IMR-90 (cell line): Measurements from ENCODE around the gene ZDHHC11B. TPM values are rescaled to one million over a fixed set of nuclear protein-coding genes. Genes with fewer than 3 reads are reported as not detected.

Source experiments
- ATAC-seq: fragments of 200-7000 bp; cut with Tn5 transposase; 2 replicates; pipeline ENCODE4 v1.9.1; 2020; ENCODE audit warnings: low read depth, mild to moderate bottlenecking, moderate library complexity
- BruUV-seq: library from RNA; stranded (reverse); fragments of 400-500 nt; replicated peaks from 2 replicates; lab custom pipeline; 2021; lab: Mats Ljungman, UMichigan
- CTCF ChIA-PET: fragments of 300-600 bp; formaldehyde crosslinking; extraction: SDS; loops from one replicate; lab custom pipeline; 2021; ENCODE audit warnings: antibody characterized with exemption; lab: Yijun Ruan, JAX
- POLR2A ChIA-PET: fragments of 300-600 bp; sonication (Branson Sonifier 250); formaldehyde crosslinking; loops from one replicate; lab custom pipeline; 2022; ENCODE audit warnings: antibody characterized with exemption; ENCODE audit not compliant: unreplicated experiment; lab: Charles Lee
- DNase-seq: peaks from one replicate; pipeline ENCODE4 v3.0.0; 2013
- H2AFZ ChIP-seq: replicated peaks from 2 replicates; pipeline ENCODE3; 2013; ENCODE audit warnings: low read length, mild to moderate bottlenecking; ENCODE audit not compliant: poor library complexity
- H2AK5ac ChIP-seq: 2 replicates; pipeline ENCODE4 v1.6.1; 2013; ENCODE audit warnings: low read depth, low read length, inconsistent platforms
- H2AK9ac ChIP-seq: replicated peaks from 2 replicates; pipeline ENCODE3; 2013; ENCODE audit warnings: mild to moderate bottlenecking, low read depth, low read length, moderate library complexity; ENCODE audit not compliant: poor library complexity
- H2BK120ac ChIP-seq: 2 replicates; pipeline ENCODE4 v1.6.1; 2013; ENCODE audit warnings: low read depth, low read length, inconsistent platforms
- H2BK15ac ChIP-seq: 3 replicates; pipeline ENCODE4 v1.6.1; 2013; ENCODE audit warnings: low read depth, low read length, inconsistent platforms
- H2BK20ac ChIP-seq: 2 replicates; pipeline ENCODE4 v1.6.1; 2013; ENCODE audit warnings: low read depth, mild to moderate bottlenecking, inconsistent platforms, low read length, moderate library complexity
- H2BK5ac ChIP-seq: 2 replicates; pipeline ENCODE4 v1.6.1; 2013; ENCODE audit warnings: mild to moderate bottlenecking, low read depth, low read length, inconsistent platforms; ENCODE audit not compliant: poor library complexity, severe bottlenecking
- H3K14ac ChIP-seq: replicated peaks from 2 replicates; pipeline ENCODE4 v1.6.1; 2013; ENCODE audit warnings: low read depth, low read length, inconsistent platforms
- H3K18ac ChIP-seq: 2 replicates; pipeline ENCODE4 v1.6.1; 2013; ENCODE audit warnings: low read depth, low read length, control low read depth
- H3K23ac ChIP-seq: 2 replicates; pipeline ENCODE4 v1.6.1; 2013; ENCODE audit warnings: low read depth, low read length, inconsistent platforms
- H3K27ac ChIP-seq: 2 replicates; pipeline ENCODE4 v1.5.1; 2013; ENCODE audit warnings: mild to moderate bottlenecking, control low read depth, low read length; ENCODE audit not compliant: insufficient read depth
- H3K27me3 ChIP-seq: 2 replicates; pipeline ENCODE4 v1.6.1; 2013; ENCODE audit warnings: low read length; ENCODE audit not compliant: control insufficient read depth, insufficient read depth
- H3K36me3 ChIP-seq: 2 replicates; pipeline ENCODE4 v1.6.1; 2013; ENCODE audit warnings: low read length, mixed read lengths; ENCODE audit not compliant: control insufficient read depth, insufficient read depth
- H3K4ac ChIP-seq: 2 replicates; pipeline ENCODE4 v1.6.1; 2013; ENCODE audit warnings: low read depth, low read length, inconsistent platforms
- H3K4me1 ChIP-seq: 2 replicates; pipeline ENCODE4 v1.6.1; 2013; ENCODE audit warnings: low read length, mixed read lengths; ENCODE audit not compliant: control insufficient read depth, insufficient read depth
- H3K4me2 ChIP-seq: 2 replicates; pipeline ENCODE4 v1.6.1; 2013; ENCODE audit warnings: low read depth, mild to moderate bottlenecking, control low read depth, low read length, moderate library complexity
- H3K4me3 ChIP-seq: 2 replicates; pipeline ENCODE4 v1.5.1; 2013; ENCODE audit warnings: low read depth, mild to moderate bottlenecking, control low read depth, low read length, moderate library complexity; ENCODE audit not compliant: insufficient read depth
- H3K56ac ChIP-seq: 2 replicates; pipeline ENCODE4 v1.6.1; 2013; ENCODE audit warnings: low read length, inconsistent platforms; ENCODE audit not compliant: insufficient read depth; ENCODE audit errors: extremely low read depth
- H3K79me1 ChIP-seq, 2 experiments: 2 replicates each; pipeline ENCODE4 v1.6.1; 2013; ENCODE audit warnings: low read length in 2 of 2, inconsistent platforms in 1 of 2, low read depth in 1 of 2
- H3K9ac ChIP-seq: 2 replicates; pipeline ENCODE4 v1.6.1; 2013; ENCODE audit warnings: low read depth, low read length, control low read depth
- H3K9me1 ChIP-seq: 2 replicates; pipeline ENCODE4 v1.6.1; 2013; ENCODE audit warnings: low read length, inconsistent platforms; ENCODE audit not compliant: insufficient read depth
- H3K9me3 ChIP-seq: 2 replicates; pipeline ENCODE4 v1.6.1; 2013; ENCODE audit warnings: low read length; ENCODE audit not compliant: control insufficient read depth, insufficient read depth
- H4K20me1 ChIP-seq: 2 replicates; pipeline ENCODE4 v1.6.1; 2013; ENCODE audit warnings: low read length, inconsistent platforms; ENCODE audit not compliant: insufficient read depth
- H4K5ac ChIP-seq: 2 replicates; pipeline ENCODE4 v1.6.1; 2013; ENCODE audit warnings: mild to moderate bottlenecking, low read depth, low read length, control low read depth
- H4K8ac ChIP-seq, 2 experiments: 2 replicates each; pipeline ENCODE4 v1.6.1; 2013; ENCODE audit warnings: low read depth in 2 of 2, low read length in 2 of 2, control low read depth in 1 of 2, inconsistent platforms in 1 of 2
- H4K91ac ChIP-seq: 2 replicates; pipeline ENCODE4 v1.6.1; 2013; ENCODE audit warnings: low read depth, low read length, inconsistent platforms; ENCODE audit not compliant: insufficient read depth
- BHLHE40 ChIP-seq: fragments of 150-350 bp; IDR thresholded peaks from 2 replicates; pipeline ENCODE4 v1.6.1; 2016; ENCODE audit warnings: mild to moderate bottlenecking, low read depth, low read length
- CEBPB ChIP-seq: IDR thresholded peaks from 2 replicates; pipeline ENCODE4 v1.6.1; 2012; ENCODE audit warnings: low read depth, low read length, improper control_type of control experiment
- CHD1 ChIP-seq: IDR thresholded peaks from 2 replicates; pipeline ENCODE4 v1.6.1; 2012; ENCODE audit warnings: low read depth, low read length, improper control_type of control experiment
- FOS ChIP-seq: fragments of 150-350 bp; IDR thresholded peaks from 2 replicates; pipeline ENCODE4 v1.6.1; 2016; ENCODE audit warnings: low read depth, low read length
- MAFK ChIP-seq: IDR thresholded peaks from 2 replicates; pipeline ENCODE4 v1.6.1; 2012; ENCODE audit warnings: low read depth, low read length, improper control_type of control experiment
- MAZ ChIP-seq: IDR thresholded peaks from 2 replicates; pipeline ENCODE4 v1.6.1; 2012; ENCODE audit warnings: low read depth, mild to moderate bottlenecking, low read length, improper control_type of control experiment, moderate library complexity, borderline replicate concordance
- MXI1 ChIP-seq: IDR thresholded peaks from 2 replicates; pipeline ENCODE4 v1.6.1; 2012; ENCODE audit warnings: low read depth, mild to moderate bottlenecking, low read length, moderate library complexity, borderline replicate concordance
- NFE2L2 ChIP-seq: fragments of 150-350 bp; IDR thresholded peaks from 2 replicates; pipeline ENCODE4 v1.6.1; 2016; ENCODE audit warnings: low read depth, mild to moderate bottlenecking, low read length
- POLR2A ChIP-seq: IDR thresholded peaks from 2 replicates; pipeline ENCODE4 v1.6.1; 2012; ENCODE audit warnings: mild to moderate bottlenecking, low read depth, low read length
- RAD21 ChIP-seq: IDR thresholded peaks from 2 replicates; pipeline ENCODE4 v1.6.1; 2012; ENCODE audit warnings: low read length, improper control_type of control experiment
- RCOR1 ChIP-seq: IDR thresholded peaks from 2 replicates; pipeline ENCODE4 v1.6.1; 2012; ENCODE audit warnings: mild to moderate bottlenecking, low read length, improper control_type of control experiment; ENCODE audit not compliant: insufficient replicate concordance
- SMC3 ChIP-seq: fragments of 150-350 bp; IDR thresholded peaks from 2 replicates; pipeline ENCODE4 v1.6.1; 2016; ENCODE audit warnings: low read depth, mild to moderate bottlenecking, antibody characterized with exemption, low read length, moderate library complexity
- WGBS, 2 experiments: methylation state at CpG; one replicate each; pipeline versions ENCODE4 v1.1.5 to v1.1.7; 2013; ENCODE audit warnings: missing lambda C conversion rate in 2 of 2; ENCODE audit not compliant: insufficient read length in 1 of 2; ENCODE audit errors: extremely low coverage in 2 of 2; 5-methylcytosine and 5-hydroxymethylcytosine counted together
- dilution Hi-C: fragments of 300-500 bp; cut with HindIII; formaldehyde crosslinking; loops from one replicate; pipeline ENCODE4 v1.14.3; 2018; ENCODE audit warnings: low sequenced_read_pairs; ENCODE audit not compliant: unreplicated experiment
- in situ Hi-C: fragments of 300-500 bp; cut with MboI; formaldehyde crosslinking; loops from 3 replicates; pipeline ENCODE4 v1.14.3; 2019; ENCODE audit warnings: low sequenced_read_pairs, inconsistent platforms, mixed read lengths
- intact Hi-C: fragments of 100-400 bp; cut with micrococcal nuclease; formaldehyde crosslinking; loops from 2 replicates; pipeline ENCODE4 v1.10.0; 2022
- polyA plus RNA-seq, 3 experiments: library from polyadenylated mRNA; depleted of rRNA; stranded (reverse); fragments of >200 nt; gene quantifications; 2 replicates each; pipeline ENCODE4 v1.2.3, GENCODE V29; 2012; ENCODE audit warnings: low replicate concordance in 1 of 3
- total RNA-seq: library from RNA; depleted of rRNA; stranded (reverse); fragments of >200 nt; gene quantifications from 2 replicates; pipeline ENCODE4 v1.2.3, GENCODE V29; 2012
- TF ChIP-seq, protein P1 (sequence below): fragments of 150-350 bp; IDR thresholded peaks from 2 replicates; pipeline ENCODE4 v1.6.1; 2017; ENCODE audit warnings: mild to moderate bottlenecking, antibody characterized with exemption, low read length, low read depth
- TF ChIP-seq, protein P2 (sequence below): fragments of 150-350 bp; IDR thresholded peaks from 2 replicates; pipeline ENCODE4 v1.6.1; 2016; ENCODE audit warnings: low read depth, mild to moderate bottlenecking, low read length, moderate library complexity, borderline replicate concordance
- TF ChIP-seq, protein P3 (sequence below): conservative IDR thresholded peaks from 2 replicates; pipeline ENCODE4 v1.5.1; 2012; ENCODE audit warnings: mild to moderate bottlenecking, low read depth, low read length, improper control_type of control experiment

Gene ZDHHC11B
- total and polyA plus RNA-seq, 2 of the 4 experiments (the other 2 are of a cell fraction) = 0.12 TPM; not detected in 1

DNA sequence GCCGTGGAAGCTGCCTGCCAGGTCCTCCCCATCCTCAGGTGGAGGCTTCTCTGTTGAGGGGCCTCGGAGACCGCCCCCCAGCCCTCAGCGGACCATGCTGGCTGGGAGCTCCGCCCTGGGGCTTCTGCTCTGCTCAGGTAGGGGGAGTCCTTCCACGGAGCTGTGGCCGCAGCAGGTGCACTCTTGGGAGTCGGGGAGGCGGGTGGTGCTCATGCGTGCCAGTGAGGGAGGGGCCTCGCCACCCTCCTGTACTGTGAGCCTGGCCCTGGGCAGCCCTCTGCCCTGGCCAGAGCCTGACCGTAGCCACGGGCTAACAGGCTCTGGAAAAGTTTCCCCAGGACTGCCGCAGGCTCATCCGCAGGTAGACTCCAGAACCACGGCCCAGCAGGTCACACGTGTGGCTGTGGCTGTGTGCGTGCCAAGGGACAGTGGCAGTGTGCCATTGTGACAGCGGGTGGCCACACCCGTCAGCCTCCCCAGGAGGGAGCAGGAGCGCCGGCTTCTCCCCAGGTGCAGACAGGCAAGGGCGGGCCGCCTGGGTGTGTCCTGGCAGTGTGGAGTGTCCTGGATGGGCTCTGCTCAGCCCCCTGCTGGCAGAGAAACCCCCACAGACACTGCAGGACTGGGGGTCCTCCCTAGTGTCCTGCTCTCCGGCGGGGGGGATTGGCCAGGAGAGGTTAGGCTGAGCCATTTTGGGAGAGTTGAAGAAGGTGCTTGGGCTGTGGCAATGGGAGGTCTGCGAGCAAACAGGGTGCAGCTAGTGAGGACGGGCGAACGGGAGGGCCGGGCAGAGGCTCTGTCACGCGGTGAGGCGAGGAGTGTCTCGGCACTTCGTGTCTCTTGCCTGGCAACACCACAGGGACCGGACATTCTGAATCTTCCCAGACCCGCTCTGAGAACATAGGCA, 120.8 kb downstream of the ZDHHC11B start:
- WGBS, 2 experiments = 96% methylated on average over 20 of the region's 38 CpGs; no CpG with 5 or more reads in 1 of the 2 experiments
- no peak overlapping the region for H2AFZ ChIP-seq
- H3K9ac ChIP-seq = no peak overlapping the region
- H3K14ac ChIP-seq = no peak overlapping the region
- no peak overlapping the region for H2BK120ac ChIP-seq
- H2BK20ac ChIP-seq = no peak overlapping the region
- no peak overlapping the region for H3K18ac ChIP-seq
- H2BK15ac ChIP-seq = no peak overlapping the region
- peak overlapping the region; percentile 9 for H2AK9ac ChIP-seq
- ChIA-PET POLR2A (no interaction called here), CTCF (no interaction called here)
- peaks cover 7% of the 10 kb centered on the region; the same call in 1 of the 2 replicates for H3K36me3 ChIP-seq
- no peak overlapping the region for H3K56ac ChIP-seq
- H3K23ac ChIP-seq = no peak overlapping the region
- H4K91ac ChIP-seq = no peak overlapping the region
- no peak for TF ChIP-seq RCOR1
- TF ChIP-seq, protein P1, sequence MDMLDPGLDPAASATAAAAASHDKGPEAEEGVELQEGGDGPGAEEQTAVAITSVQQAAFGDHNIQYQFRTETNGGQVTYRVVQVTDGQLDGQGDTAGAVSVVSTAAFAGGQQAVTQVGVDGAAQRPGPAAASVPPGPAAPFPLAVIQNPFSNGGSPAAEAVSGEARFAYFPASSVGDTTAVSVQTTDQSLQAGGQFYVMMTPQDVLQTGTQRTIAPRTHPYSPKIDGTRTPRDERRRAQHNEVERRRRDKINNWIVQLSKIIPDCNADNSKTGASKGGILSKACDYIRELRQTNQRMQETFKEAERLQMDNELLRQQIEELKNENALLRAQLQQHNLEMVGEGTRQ = no peak
- TF ChIP-seq CHD1 = no peak
- TF ChIP-seq, protein P2, sequence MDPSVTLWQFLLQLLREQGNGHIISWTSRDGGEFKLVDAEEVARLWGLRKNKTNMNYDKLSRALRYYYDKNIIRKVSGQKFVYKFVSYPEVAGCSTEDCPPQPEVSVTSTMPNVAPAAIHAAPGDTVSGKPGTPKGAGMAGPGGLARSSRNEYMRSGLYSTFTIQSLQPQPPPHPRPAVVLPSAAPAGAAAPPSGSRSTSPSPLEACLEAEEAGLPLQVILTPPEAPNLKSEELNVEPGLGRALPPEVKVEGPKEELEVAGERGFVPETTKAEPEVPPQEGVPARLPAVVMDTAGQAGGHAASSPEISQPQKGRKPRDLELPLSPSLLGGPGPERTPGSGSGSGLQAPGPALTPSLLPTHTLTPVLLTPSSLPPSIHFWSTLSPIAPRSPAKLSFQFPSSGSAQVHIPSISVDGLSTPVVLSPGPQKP = no peak
- no peak for TF ChIP-seq FOS
- no peak for TF ChIP-seq BHLHE40
- TF ChIP-seq MXI1 = no peak
- TF ChIP-seq SMC3 = no peak
- TF ChIP-seq CEBPB = no peak
- TF ChIP-seq, protein P3, sequence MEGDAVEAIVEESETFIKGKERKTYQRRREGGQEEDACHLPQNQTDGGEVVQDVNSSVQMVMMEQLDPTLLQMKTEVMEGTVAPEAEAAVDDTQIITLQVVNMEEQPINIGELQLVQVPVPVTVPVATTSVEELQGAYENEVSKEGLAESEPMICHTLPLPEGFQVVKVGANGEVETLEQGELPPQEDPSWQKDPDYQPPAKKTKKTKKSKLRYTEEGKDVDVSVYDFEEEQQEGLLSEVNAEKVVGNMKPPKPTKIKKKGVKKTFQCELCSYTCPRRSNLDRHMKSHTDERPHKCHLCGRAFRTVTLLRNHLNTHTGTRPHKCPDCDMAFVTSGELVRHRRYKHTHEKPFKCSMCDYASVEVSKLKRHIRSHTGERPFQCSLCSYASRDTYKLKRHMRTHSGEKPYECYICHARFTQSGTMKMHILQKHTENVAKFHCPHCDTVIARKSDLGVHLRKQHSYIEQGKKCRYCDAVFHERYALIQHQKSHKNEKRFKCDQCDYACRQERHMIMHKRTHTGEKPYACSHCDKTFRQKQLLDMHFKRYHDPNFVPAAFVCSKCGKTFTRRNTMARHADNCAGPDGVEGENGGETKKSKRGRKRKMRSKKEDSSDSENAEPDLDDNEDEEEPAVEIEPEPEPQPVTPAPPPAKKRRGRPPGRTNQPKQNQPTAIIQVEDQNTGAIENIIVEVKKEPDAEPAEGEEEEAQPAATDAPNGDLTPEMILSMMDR = no peak
- no peak for TF ChIP-seq MAFK
- TF ChIP-seq MAZ = no peak
- TF ChIP-seq NFE2L2 = no peak
- no peak for TF ChIP-seq RAD21
- no peak for TF ChIP-seq POLR2A
- DNase-seq = no peak
- BruUV-seq = no TSS peak
- ATAC-seq = no peak
- H4K8ac ChIP-seq = no peak overlapping the region
- no peak overlapping the region for H3K4ac ChIP-seq
- no peaks in the 10 kb centered on the region for H4K20me1 ChIP-seq
- no peak overlapping the region for H3K27ac ChIP-seq
- no peak overlapping the region for H3K4me3 ChIP-seq
- dilution Hi-C loops = no loop called here
- intact Hi-C loops = no loop called here
- H3K27me3 ChIP-seq = no peaks in the 10 kb centered on the region
- H3K4me1 ChIP-seq = no peaks in the 10 kb centered on the region
- H3K4me2 ChIP-seq = no peak overlapping the region
- no peak overlapping the region for H2BK5ac ChIP-seq
- no peak overlapping the region for H4K5ac ChIP-seq
- H3K9me3 ChIP-seq = no peaks in the 10 kb centered on the region; the same call in 1 of the 2 replicates
- no peaks in the 10 kb centered on the region for H3K79me1 ChIP-seq
- in situ Hi-C loops = no loop called here
- H3K9me1 ChIP-seq = no peaks in the 10 kb centered on the region
- H2AK5ac ChIP-seq = no peak overlapping the region
